ES-I3 (cell line): ENCODE data around the gene PDP2.

Experiments used
- H3K36me3 ChIP-seq: 2 replicates; pipeline ENCODE4 v1.6.1; 2013; ENCODE audit warnings: mild to moderate bottlenecking, low read length, control low read depth, moderate library complexity; ENCODE audit not compliant: insufficient read depth
- H3K4me1 ChIP-seq: 2 replicates; pipeline ENCODE4 v1.6.1; 2013; ENCODE audit warnings: mild to moderate bottlenecking, control low read depth, low read length; ENCODE audit not compliant: insufficient read depth
- H3K9ac ChIP-seq: 2 replicates; pipeline ENCODE4 v1.6.1; 2013; ENCODE audit warnings: low read depth, mild to moderate bottlenecking, low read length, moderate library complexity
- H3K9me3 ChIP-seq: 2 replicates; pipeline ENCODE4 v1.6.1; 2013; ENCODE audit warnings: mild to moderate bottlenecking, low read length, moderate library complexity; ENCODE audit not compliant: control insufficient read depth, insufficient read depth

PDP2 gene

GRCh38 chr16:66899310-66899944 is 19.1 kb downstream of the PDP2 start:
- Histone ChIP-seq H3K36me3 (no peaks in the 10 kb centered on the region), H3K4me1 (peaks cover 11% of the 10 kb centered on the region), H3K9me3 (no peaks in the 10 kb centered on the region), H3K9ac (no peak overlapping the region)

- Histone ChIP-seq H3K9ac (no peak overlapping the region), H3K36me3 (no peaks in the 10 kb centered on the region), H3K4me1 (peaks cover 11% of the 10 kb centered on the region), H3K9me3 (no peaks in the 10 kb centered on the region)
Measured at GRCh38 chr16:66899945-66900710, 19.8 kb downstream of the PDP2 start.

DNA sequence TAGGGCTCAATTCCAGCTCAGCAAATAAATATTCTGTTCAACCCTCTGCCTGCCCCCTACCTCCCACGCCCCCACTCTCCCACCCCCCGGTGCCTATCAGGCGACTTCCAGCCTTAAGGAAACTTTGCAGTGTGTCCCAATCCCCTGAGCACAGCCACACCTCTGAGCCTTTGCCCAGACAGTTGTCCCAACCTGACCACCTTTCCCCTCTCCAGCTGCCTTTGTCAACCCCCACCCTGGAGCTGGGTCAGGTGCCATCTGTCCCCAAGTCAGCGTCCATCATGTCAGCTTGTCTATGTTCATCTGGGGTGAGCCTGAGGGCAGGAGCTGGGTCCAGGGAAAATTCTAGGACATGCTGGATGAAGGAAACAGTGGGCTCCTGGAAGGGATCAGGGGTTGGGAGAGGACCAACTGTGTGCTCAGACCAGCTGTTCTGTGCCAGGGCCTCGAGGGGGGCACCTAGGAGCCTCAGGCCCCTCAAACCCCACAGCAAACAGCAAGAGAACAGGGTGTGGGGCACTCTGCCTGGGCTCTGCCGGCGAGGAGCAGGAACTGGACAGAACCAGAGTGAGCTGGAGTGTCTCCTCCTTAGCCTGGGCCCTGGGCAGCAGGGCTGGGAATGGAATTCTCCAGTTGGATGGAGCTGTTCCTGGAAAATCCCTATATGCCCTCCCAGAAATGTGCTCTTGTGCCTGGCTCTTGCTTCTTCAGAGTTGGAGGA is 20.6 kb downstream of the PDP2 start:
- Histone ChIP-seq H3K4me1 (peaks cover 16% of the 10 kb centered on the region), H3K9ac (no peak overlapping the region), H3K36me3 (no peaks in the 10 kb centered on the region), H3K9me3 (no peaks in the 10 kb centered on the region)

- Histone ChIP-seq H3K36me3 (no peaks in the 10 kb centered on the region), H3K9me3 (no peaks in the 10 kb centered on the region), H3K9ac (no peak overlapping the region), H3K4me1 (peaks cover 16% of the 10 kb centered on the region)
Measured at GRCh38 chr16:66901626-66902025, 21.3 kb downstream of the PDP2 start.

GRCh38 chr16:66902648-66903543 is 22.6 kb downstream of the PDP2 start:
- Histone ChIP-seq H3K9me3 (no peaks in the 10 kb centered on the region), H3K4me1 (peaks cover 16% of the 10 kb centered on the region), H3K36me3 (no peaks in the 10 kb centered on the region), H3K9ac (no peak overlapping the region)

GRCh38 chr16:66903544-66904427 is 23.5 kb downstream of the PDP2 start:
- Histone ChIP-seq H3K9ac (no peak overlapping the region), H3K4me1 (peaks cover 16% of the 10 kb centered on the region), H3K9me3 (no peaks in the 10 kb centered on the region), H3K36me3 (no peaks in the 10 kb centered on the region)

GRCh38 chr16:66904428-66904845 is 24.1 kb downstream of the PDP2 start:
- Histone ChIP-seq H3K36me3 (no peaks in the 10 kb centered on the region), H3K9me3 (no peaks in the 10 kb centered on the region), H3K4me1 (peaks cover 16% of the 10 kb centered on the region), H3K9ac (no peak overlapping the region)

DNA sequence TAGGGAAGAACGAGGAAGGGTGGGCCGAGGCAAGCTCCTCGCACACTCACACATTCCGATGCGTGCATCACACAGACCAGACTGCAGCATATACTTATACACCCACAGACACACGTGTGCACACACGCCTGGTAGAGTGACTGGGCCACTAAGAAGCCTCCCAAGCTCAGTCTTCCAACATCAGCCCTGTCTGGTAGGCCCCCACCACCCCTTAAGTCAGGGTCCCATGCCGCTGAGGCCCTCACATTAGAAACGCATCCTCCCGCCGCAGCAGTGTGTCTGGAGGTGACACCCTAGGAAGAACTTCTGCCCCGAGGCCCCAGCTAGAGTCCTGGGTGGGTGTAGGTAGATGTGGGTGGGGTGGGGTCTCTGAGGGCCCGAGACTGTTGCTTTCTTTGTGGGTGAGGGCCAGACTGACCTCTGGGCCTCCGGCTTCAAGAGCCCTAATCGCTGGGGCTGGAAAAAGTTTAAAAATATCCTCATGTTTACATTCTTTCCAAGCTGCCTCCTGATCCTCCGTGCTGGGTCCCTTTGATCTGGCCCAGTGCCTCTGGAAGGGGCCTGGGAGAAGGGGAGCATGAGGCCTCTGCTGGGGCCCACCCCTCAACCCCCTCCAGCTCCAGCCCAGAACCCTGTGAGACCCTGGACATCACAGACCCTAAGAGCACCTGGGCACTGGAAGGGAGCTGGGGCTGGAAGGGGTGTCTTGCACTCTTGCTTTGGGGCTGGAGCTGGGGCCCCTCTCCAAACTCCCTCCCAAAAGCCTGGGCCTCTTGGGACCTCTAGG is 24.7 kb downstream of the PDP2 start:
- Histone ChIP-seq H3K4me1 (peaks cover 10% of the 10 kb centered on the region), H3K9me3 (no peaks in the 10 kb centered on the region), H3K36me3 (no peaks in the 10 kb centered on the region), H3K9ac (no peak overlapping the region)

- Histone ChIP-seq H3K9ac (no peak overlapping the region), H3K9me3 (no peaks in the 10 kb centered on the region), H3K4me1 (peaks cover 5% of the 10 kb centered on the region), H3K36me3 (no peaks in the 10 kb centered on the region)
Measured at GRCh38 chr16:66905633-66906539, 25.6 kb downstream of the PDP2 start.

DNA sequence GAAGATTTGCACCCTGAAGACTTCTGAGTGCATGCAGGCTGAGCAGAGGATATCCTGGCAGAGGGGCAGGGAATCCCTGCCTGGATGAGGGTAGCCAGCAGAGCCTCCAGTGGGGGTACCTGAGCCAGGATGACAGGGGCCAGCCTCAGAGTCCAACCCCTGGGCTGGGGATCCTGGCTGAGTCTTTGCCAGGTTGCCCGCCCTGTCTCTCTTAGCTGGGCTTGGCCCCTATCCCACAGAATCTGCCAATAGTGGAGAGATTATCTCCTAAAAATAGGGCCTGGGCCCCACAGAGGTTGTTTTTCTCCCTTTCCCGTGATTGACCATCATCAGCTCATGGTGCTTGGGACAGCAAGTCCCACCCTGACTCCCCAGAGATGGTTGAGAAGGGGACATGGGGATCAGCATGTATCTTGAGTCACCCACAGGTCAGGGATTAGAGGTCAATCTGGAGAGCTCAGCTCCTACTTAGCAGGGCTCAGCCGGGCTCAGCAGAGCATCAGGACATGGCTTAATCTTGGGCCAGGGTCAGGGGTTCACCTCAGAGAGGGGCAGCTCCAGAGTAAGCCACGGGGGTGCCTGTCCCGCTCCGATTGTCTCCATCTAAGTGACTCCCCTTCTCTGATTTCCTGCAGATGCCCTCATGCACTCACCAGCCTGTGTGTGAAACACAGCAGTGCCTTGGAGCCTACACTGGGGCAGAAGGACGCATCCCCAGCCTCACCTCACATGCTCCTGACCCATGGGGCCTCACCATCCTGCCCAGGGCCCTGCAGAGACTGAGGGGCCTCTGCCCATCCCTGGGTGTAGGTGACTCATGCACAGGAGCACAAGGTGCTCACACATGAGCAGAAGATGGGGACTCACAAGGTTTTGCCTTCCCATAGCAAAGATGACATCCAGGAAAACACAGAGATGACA is 26.9 kb downstream of the PDP2 start:
- Histone ChIP-seq H3K4me1 (peaks cover 5% of the 10 kb centered on the region), H3K9me3 (no peaks in the 10 kb centered on the region), H3K36me3 (no peaks in the 10 kb centered on the region), H3K9ac (no peak overlapping the region)

DNA sequence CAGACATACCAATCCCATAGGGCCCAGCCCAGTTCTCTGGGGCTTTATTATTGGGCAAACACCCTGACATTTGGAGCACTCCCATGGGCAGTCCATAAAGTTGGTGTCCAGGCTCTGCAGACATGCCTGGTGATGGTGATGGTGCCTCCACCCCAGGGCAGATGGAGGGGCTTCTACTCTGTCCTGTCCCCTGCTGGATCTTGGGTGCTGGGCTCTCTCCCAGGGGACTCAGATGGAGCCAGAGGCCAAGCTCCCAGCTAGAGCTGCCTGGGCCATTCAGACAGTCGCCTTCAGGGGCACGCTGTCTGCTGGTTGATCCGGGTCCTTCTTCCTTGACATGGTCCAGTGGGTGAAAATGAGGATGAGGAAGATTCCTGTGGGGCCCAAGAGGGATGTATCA is 27.8 kb downstream of the PDP2 start:
- H3K9me3 ChIP-seq, result no peaks in the 10 kb centered on the region
- H3K9ac ChIP-seq, result no peak overlapping the region
- H3K36me3 ChIP-seq, result no peaks in the 10 kb centered on the region
- H3K4me1 ChIP-seq, result peaks cover 5% of the 10 kb centered on the region
